GM18861 (cell line): Measurements from ENCODE around the gene CHD6.

Experiments used
- ATAC-seq: cut with Tn5 transposase; IDR thresholded peaks from one replicate; pipeline ENCODE4 v1.9.1; 2021; ENCODE audit not compliant: unreplicated experiment

The CHD6 gene

GRCh38 chr20:41371371-41371770 is 246.8 kb downstream of the CHD6 start:
- ATAC-seq: no peak

- no peak for ATAC-seq
Measured at GRCh38 chr20:41370176-41370575, 248.0 kb downstream of the CHD6 start.

DNA sequence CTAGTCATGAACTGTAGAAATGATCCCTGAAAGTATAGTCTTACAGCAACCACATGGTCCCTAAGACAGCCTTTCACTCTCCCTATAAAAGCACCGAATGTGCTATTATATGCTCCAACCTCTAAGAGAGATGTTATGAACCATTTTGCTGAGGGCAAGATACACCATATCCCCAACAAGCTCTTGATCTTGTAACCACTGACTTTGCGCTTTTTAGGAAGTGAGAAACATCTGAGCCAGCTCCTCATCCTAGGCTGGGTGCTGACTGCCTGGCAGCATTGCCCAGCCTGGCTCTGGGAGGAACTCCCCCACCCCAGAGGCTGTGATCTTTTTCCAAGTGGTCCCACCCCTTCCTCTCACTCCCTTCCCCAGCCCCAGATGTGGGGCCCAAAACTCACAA is 248.5 kb downstream of the CHD6 start:
- no peak for ATAC-seq

DNA sequence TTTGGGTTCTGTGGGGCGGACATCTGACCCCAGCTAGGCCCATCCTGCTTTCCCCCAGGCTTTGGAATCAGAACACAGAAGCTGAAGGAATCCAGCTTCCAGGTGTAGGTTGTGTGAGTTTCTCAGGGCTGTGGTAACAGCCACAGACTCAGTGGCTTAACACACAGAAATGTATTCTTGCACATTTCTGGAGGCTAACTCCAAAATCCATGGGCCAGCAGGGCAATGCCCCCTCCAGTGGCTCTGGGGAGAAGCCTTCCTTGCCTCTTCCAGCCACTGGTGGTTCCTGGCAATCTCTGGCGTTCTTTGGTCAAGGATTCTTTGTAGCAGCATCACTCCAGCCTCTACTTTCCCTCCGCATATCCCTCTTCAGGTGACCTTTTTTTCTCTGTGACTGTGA is 250.2 kb downstream of the CHD6 start:
- no peak for ATAC-seq

DNA sequence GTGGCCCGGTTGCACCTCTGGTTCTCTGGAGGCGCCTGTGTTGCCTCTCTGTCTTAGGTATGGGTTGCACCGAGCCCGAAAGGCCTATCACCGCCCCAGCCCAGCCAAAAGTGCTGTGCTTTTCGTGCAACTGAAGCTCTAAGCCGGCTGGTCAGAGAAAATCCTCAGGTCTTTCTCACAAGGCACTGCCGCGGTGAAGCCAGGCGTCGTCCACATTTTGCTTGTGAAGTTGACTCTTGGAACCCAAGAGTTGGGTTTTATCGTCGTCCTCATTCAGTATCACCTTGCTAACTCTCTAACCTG is 250.8 kb downstream of the CHD6 start:
- ATAC-seq: no peak

DNA sequence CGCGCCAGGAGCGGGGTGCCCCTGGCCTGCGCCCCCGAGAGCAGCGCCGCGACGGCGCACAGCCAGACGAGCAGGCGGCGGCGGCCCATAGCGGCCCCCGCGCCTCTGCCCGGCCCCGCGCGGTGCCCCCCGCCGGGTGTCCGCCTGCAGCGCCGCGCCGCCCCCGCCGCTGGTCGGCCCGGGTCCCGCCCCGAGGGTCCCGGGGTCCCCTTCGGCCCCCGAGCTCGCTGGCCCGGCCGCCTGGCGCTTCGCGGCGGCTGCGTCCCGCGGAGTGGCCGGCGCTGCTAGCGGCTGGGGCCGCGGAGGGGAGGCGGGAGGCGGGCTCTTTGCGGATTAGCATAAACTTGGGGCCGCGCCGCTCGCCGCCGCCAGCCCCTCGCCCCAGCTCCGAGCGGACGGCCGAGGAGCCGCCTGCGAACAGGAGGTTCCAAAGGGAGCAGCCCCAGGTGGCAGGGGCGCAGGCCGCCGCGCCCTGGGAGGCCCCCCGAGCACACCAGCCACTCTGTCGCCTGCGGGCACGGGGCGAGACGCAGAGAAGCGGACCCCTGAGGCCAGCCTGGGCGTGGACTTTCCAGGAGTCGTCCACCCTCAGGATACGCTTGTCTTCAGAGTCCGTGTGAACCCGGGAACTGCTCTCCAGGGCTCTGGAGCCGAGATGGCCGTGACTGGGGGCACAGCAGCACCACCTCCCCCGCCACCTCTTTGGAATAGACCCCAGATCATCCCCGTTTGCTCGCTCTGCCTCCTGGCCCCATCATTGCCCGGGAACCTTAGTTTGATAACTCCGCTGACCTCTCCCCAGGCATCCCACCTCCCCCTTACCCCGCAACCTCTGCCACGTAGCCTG is 251.4 kb downstream of the CHD6 start, which contains the start of gene EMILIN3:
Gene EMILIN3 (minus strand): TSS at position 273 of the 847 bp plus-strand sequence. CDS start 184 bp downstream, at position 89.
- ATAC-seq: no peak

- ATAC-seq: no peak
Measured at GRCh38 chr20:41365777-41366545, 252.2 kb downstream of the CHD6 start.

- ATAC-seq: no peak
Measured at GRCh38 chr20:41364967-41365765, 253.0 kb downstream of the CHD6 start.

DNA sequence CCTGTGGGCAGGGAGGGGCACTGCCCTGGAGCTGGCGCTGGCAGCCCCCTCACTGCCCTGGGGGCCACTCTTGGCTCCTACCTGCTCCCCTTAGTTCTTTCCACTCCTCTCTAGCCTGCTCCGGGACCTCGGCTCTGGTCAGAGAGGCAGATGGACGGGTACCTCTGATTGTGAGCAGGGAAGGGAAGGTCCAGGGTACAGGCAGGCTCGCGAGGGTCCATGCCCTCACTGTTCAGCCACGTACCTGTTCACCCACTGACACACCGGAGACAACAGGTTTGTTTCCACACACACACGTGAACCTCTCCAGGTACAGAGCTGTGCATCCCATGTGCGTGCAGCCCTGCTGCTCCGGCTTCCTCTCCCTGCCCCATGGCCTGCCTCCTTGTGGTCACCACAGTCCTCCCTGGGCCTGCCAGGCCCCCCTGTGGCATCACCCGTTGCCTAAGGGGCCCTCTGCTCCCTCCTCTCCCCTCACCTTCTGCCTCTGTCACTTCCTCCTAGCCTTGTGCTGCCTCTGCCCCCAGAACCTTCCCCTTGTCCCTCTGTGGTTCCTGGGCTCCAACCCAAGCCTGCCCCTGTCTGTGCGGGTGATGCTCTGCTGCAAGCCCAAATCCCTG is 253.8 kb downstream of the CHD6 start:
- no peak for ATAC-seq

DNA sequence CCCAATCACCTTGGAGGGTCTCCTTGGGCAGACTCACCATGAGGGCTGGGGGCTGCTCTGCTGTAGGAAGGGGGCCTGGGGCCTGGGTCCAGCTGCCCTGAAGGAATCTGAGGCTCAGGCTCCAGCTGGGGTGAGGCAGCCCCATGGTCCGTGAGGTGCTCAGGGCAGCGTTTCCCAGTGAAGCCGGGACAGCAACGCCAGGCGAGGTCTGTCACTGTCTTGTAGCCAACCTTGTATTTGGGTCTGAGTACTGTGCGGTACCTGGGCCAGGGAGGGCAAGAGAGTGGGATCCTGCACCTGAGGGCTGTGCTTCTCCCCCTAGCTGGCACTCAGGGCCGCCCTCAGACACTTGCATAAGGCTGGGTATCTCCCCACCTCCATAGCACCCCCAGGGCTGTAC is 254.6 kb downstream of the CHD6 start:
- ATAC-seq: no peak

- no peak for ATAC-seq
Measured at GRCh38 chr20:41362748-41363140, 255.4 kb downstream of the CHD6 start.

- no peak for ATAC-seq
Measured at GRCh38 chr20:41361757-41362747, 256.1 kb downstream of the CHD6 start.

DNA sequence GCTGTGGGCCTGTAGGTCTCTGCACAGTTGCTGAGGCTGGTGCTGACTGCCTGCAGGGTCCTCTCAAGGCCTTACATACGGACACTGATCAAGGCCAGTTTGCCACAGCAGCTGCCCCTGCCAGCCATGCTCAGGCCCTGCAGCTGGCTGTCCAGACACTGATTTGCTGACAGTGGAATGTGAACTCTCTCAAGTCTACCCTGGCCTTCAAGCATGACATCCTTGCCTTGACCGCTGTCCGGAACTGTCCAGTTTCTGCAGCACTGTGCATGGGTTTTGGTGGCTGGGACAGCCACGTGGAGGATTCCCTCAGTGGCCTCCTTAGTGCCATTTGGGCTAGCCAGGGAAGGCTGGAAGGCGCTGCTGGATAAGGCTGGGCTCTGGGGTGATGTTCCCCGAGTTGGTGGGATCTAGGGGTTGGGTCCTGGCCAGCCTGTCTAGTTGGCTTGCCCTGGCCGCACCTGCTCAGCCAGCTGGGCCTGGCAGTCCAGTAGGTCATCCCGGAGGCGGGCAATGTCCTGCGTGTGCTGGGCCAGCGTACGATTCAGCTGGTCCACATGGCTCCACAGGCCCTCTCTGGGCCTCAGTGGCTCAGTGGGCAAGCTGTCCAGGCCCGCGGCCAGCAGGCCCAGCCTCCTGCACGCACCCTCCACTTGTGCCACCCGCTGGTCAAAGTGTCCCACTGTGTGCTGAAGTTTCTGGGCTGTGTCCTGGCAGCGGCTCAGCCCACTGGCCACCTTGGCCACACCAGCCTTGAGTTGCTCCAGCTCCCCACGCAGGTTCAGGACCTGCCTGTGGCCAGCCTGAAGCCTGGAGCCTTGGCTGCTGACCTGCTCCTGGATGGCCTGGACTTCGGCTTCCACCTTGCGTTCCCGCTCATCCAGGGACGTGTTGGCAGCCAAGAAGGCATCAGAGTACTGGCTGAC is 257.1 kb downstream of the CHD6 start:
- ATAC-seq: no peak

GRCh38 chr20:41359541-41360011 is 258.6 kb downstream of the CHD6 start:
- ATAC-seq: no peak

DNA sequence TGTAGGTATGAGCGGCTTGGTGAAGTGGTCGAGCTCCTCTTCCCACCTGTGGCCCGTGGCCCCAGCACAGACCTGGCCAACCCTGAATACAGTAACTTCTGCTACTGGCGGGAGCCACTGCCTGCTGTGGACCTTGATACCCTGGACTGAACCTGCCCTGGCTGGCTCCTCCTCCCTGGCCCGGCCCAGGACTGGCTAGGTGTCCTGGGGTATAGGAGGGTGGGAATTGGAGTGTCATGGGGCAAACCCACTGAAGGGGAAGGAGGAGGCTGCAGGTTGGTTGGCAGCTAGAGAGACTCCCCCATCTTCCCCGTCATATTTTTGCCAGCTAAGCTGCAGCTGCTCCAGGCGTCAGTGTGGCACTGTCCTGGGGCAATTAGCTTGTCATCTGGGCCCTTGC is 259.5 kb downstream of the CHD6 start:
- ATAC-seq: no peak

DNA sequence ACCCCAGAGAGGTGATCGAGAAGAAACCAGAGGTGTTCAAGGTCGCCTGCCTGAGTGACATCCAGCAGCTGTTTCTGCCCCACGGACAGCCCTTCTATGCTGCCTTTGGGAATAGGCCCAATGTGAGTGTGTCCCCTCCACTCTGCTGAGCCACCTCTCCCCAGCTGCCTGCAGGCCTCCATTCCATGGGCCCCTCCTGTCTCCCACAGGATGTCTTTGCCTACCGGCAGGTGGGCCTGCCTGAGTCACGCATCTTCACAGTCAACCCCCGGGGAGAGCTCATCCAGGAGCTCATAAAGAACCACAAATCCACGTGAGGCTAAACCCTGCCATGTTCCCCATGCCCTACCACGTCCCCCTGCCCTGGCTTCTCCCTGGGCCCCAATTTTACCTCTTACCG is 259.9 kb downstream of the CHD6 start:
- no peak for ATAC-seq

GRCh38 chr20:41357424-41358163 is 260.6 kb downstream of the CHD6 start:
- ATAC-seq: no peak

DNA sequence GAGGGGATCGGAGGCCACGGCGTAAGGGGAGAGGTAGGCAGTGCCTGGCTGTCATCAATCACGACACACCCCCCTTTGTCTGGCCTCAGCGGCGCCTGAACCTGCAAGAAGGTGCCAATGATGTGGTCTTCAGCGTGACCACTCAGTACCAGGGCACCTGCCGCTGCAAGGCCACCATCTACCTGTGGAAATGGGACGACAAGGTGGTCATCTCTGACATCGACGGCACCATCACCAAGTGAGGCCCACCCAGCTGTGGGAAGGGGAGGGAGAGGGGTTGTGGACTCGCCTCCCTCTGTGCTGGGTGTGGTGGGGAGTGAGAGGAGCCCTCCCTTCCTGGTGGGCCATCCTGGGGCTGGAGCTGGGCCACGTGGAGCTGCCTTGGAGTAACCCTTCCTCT is 261.2 kb downstream of the CHD6 start:
- ATAC-seq: no peak
